ENCODE measurements around the gene S100A2. TPM values are rescaled to one million over a fixed set of nuclear protein-coding genes. Genes with fewer than 3 reads are reported as not detected.

The S100A2 gene
- total and polyA plus RNA-seq, 2 of the 8 experiments (the other 6 are each of a cell fraction or from before 2014, with no cell fraction given): 0.86 TPM; not detected in 1

- no peak for FAIRE-seq
- H3K27me3 ChIP-seq (replicated peaks in 1 of 4; ENCODE audit: control insufficient read depth in 3 of 4, extremely low read depth in 1 of 4, insufficient read depth in 3 of 4, low read length in 3 of 4): 0 out of 7 replicates have a peak, but pooled peaks cover 0 to 4% (median 0%) of the 10 kb centered on the region in 4 experiments
- CTCF ChIA-PET (ENCODE audit: partially characterized antibody): interaction anchor here (0.7 to 7.5 kb wide), 17 partner anchors 8 to 214 kb away, joined by 3 to 224 read pairs (median 8); partner anchors contain the start of genes S100A1, S100A13, S100A14 and S100A16
- TF ChIP-seq HDAC2 (IDR thresholded peaks at IDR 0.05; ENCODE audit: borderline replicate concordance in 1 of 2, low read depth in 2 of 2, low read length in 2 of 2) (no peak), EP300 (IDR thresholded peaks at IDR 0.05; ENCODE audit: borderline replicate concordance in 1 of 2, low read depth in 2 of 2, low read length in 2 of 2) (no peak), TEAD4 (IDR thresholded peaks at IDR 0.05; ENCODE audit: low read depth, low read length) (no peak), POU5F1 (IDR thresholded peaks at IDR 0.05; ENCODE audit: low read depth, low read length) (no peak)
Observed at GRCh38 chr1:153569465-153569864, 3.8 kb upstream of the S100A2 start.

More at GRCh38 chr1:153569465-153569864, 3.8 kb upstream of the S100A2 start:
- no peak overlapping the region for H3K4me2 ChIP-seq (ENCODE audit: insufficient read depth in 1 of 2, low read depth in 2 of 2, low read length in 2 of 2)
- no peak overlapping the region for H3K4ac ChIP-seq (replicated peaks; ENCODE audit: insufficient read length, low read depth, low read length)
- POLR2A ChIA-PET (ENCODE audit: partially characterized antibody): interaction anchor here (0.9 to 1.3 kb wide), 5 partner anchors 29 to 398 kb away, joined by 3 to 4 read pairs (median 3); partner anchors contain the start of genes CHTOP, CREB3L4 and S100A13
- no peak overlapping the region for H3K23ac ChIP-seq (ENCODE audit: insufficient read length)
- H3K56ac ChIP-seq (replicated peaks; ENCODE audit: insufficient read length, low read depth, low read length): no peak overlapping the region
- 94% methylated on average over 8 of the region's 8 CpGs; no CpG with 5 or more reads in 1 of the 2 experiments for WGBS, 2 experiments (ENCODE audit: extremely low coverage in 1 of 2, insufficient coverage in 1 of 2, insufficient read length in 1 of 2, insufficient replicate concordance in 2 of 2, low coverage in 1 of 2, low lambda C conversion rate in 2 of 2, missing lambda C conversion rate in 1 of 2)
- peaks cover 11 to 26% (median 20%) of the 10 kb centered on the region in 4 experiments for H3K4me1 ChIP-seq (replicated peaks in 1 of 4; ENCODE audit: control insufficient read depth in 3 of 4, insufficient read depth in 4 of 4, low read length in 3 of 4)
- H3K4me3 ChIP-seq (ENCODE audit: extremely low read depth in 1 of 4, insufficient read depth in 2 of 4, low read depth in 3 of 4, low read length in 4 of 4): no peak overlapping the region
- H2AK5ac ChIP-seq (ENCODE audit: low read depth, low read length): no peak overlapping the region
- no peak overlapping the region for H2BK20ac ChIP-seq (ENCODE audit: low read length)
- H3K27ac ChIP-seq (ENCODE audit: low read depth, low read length): no peak overlapping the region
- no peak overlapping the region for H2BK15ac ChIP-seq (ENCODE audit: low read length)
- H3K9ac ChIP-seq (replicated peaks in 1 of 4; ENCODE audit: extremely low read depth in 1 of 4, low read depth in 3 of 4, low read length in 3 of 4): no peak overlapping the region
- H3K14ac ChIP-seq (ENCODE audit: insufficient read length): no peak overlapping the region
- 0 out of 2 replicates have a peak overlapping the region, but pooled peaks have one; percentile 55 for H2BK12ac ChIP-seq (ENCODE audit: low read depth, low read length)
- no peaks in the 10 kb centered on the region for H3K79me2 ChIP-seq (ENCODE audit: control insufficient read depth in 1 of 2, insufficient read depth in 2 of 2, low read length in 2 of 2)
- H3K23me2 ChIP-seq (ENCODE audit: low read depth, low read length): peaks cover 2% of the 10 kb centered on the region
- peaks cover 0 to 1% of the 10 kb centered on the region in 2 experiments; a peak in 1 of 4 replicates for H3K9me3 ChIP-seq (ENCODE audit: insufficient read depth in 2 of 2, low read depth in 1 of 2, low read length in 1 of 2)
- no peaks in the 10 kb centered on the region for H3K79me1 ChIP-seq (ENCODE audit: low read depth, low read length)
- no peak overlapping the region for H3K18ac ChIP-seq (ENCODE audit: extremely low read depth, low read length)
- no peak for DNase-seq (ENCODE audit: low read depth in 1 of 2, low spot score in 2 of 2)
- no peak overlapping the region for H2AFZ ChIP-seq (ENCODE audit: low read length)
- H2BK120ac ChIP-seq (replicated peaks; ENCODE audit: low read depth, low read length): no peak overlapping the region
- no peak overlapping the region for H4K8ac ChIP-seq (ENCODE audit: extremely low read depth, insufficient read depth, low read length)
- H2BK5ac ChIP-seq (ENCODE audit: low read depth, low read length): no peak overlapping the region
- no peak overlapping the region for H4K91ac ChIP-seq (replicated peaks; ENCODE audit: insufficient read length, low read length)
- no peaks in the 10 kb centered on the region for H3K36me3 ChIP-seq (ENCODE audit: control insufficient read depth in 2 of 4, insufficient read depth in 4 of 4, low read length in 3 of 4)
- H4K20me1 ChIP-seq (replicated peaks in 1 of 2; ENCODE audit: control insufficient read depth in 1 of 2, insufficient read depth in 2 of 2, low read length in 2 of 2): no peaks in the 10 kb centered on the region
- no peak overlapping the region for H4K5ac ChIP-seq (ENCODE audit: insufficient read length, low read depth, low read length)
